H9 (cell line): ENCODE data around the gene CDX2. TPM values are rescaled to one million over a fixed set of nuclear protein-coding genes. Genes with fewer than 3 reads are reported as not detected.

Source experiments
- DNase-seq: peaks from one replicate; pipeline ENCODE4 v3.0.0-alpha.2; 2017
- H2AFZ ChIP-seq: one replicate; pipeline ENCODE4 v1.6.1; 2013; ENCODE audit warnings: mild to moderate bottlenecking, low read length, control low read depth, moderate library complexity
- H2AK5ac ChIP-seq: 2 replicates; pipeline ENCODE4 v1.6.1; 2013; ENCODE audit warnings: low read length, control low read depth, mixed read lengths; ENCODE audit not compliant: insufficient read length
- H2BK120ac ChIP-seq: one replicate; pipeline ENCODE4 v1.6.1; 2013; ENCODE audit warnings: low read depth, mild to moderate bottlenecking, low read length, control low read depth, inconsistent platforms; ENCODE audit not compliant: poor library complexity, severe bottlenecking
- H2BK12ac ChIP-seq: 2 replicates; pipeline ENCODE4 v1.6.1; 2013; ENCODE audit warnings: low read length, control low read depth, mixed read lengths, low read depth; ENCODE audit not compliant: insufficient read length
- H2BK15ac ChIP-seq: 2 replicates; pipeline ENCODE4 v1.6.1; 2013; ENCODE audit warnings: low read depth, low read length, control low read depth
- H2BK20ac ChIP-seq: one replicate; pipeline ENCODE4 v1.6.1; 2013; ENCODE audit warnings: low read depth, mild to moderate bottlenecking, low read length, control low read depth, inconsistent platforms; ENCODE audit not compliant: poor library complexity, severe bottlenecking
- H2BK5ac ChIP-seq: 2 replicates; pipeline ENCODE4 v1.6.1; 2013; ENCODE audit warnings: low read length, control low read depth, mixed read lengths; ENCODE audit not compliant: insufficient read length
- H3K14ac ChIP-seq: 2 replicates; pipeline ENCODE4 v1.6.1; 2013; ENCODE audit warnings: low read length, control low read depth; ENCODE audit not compliant: insufficient read depth
- H3K18ac ChIP-seq: 2 replicates; pipeline ENCODE4 v1.6.1; 2013; ENCODE audit warnings: low read depth, mild to moderate bottlenecking, mixed read lengths, low read length, control low read depth; ENCODE audit not compliant: insufficient read length
- H3K23ac ChIP-seq: 2 replicates; pipeline ENCODE4 v1.6.1; 2013; ENCODE audit warnings: low read length, control low read depth, mixed read lengths, low read depth; ENCODE audit not compliant: insufficient read length
- H3K23me2 ChIP-seq: 2 replicates; pipeline ENCODE4 v1.6.1; 2013; ENCODE audit warnings: low read depth, mild to moderate bottlenecking, mixed read lengths, low read length, control low read depth; ENCODE audit not compliant: insufficient read length, poor library complexity, severe bottlenecking
- H3K27ac ChIP-seq: 2 replicates; pipeline ENCODE4 v1.5.1; 2013; ENCODE audit warnings: low read length, control low read depth, mixed read lengths, low read depth; ENCODE audit not compliant: insufficient read length
- H3K27me3 ChIP-seq: 2 replicates; pipeline ENCODE4 v1.6.1; 2013; ENCODE audit warnings: low read length, control low read depth, inconsistent platforms; ENCODE audit not compliant: insufficient read depth
- H3K4ac ChIP-seq: 2 replicates; pipeline ENCODE4 v1.6.1; 2013; ENCODE audit warnings: low read depth, mild to moderate bottlenecking, control low read depth, inconsistent platforms, low read length, moderate library complexity
- H3K4me1 ChIP-seq: 2 replicates; pipeline ENCODE4 v1.6.1; 2013; ENCODE audit warnings: low read length, control low read depth, inconsistent platforms; ENCODE audit not compliant: insufficient read depth
- H3K4me2 ChIP-seq: 2 replicates; pipeline ENCODE4 v1.6.1; 2013; ENCODE audit warnings: low read length, control low read depth, mixed read lengths; ENCODE audit not compliant: insufficient read length, insufficient read depth
- H3K56ac ChIP-seq: 2 replicates; pipeline ENCODE4 v1.6.1; 2013; ENCODE audit warnings: low read depth, mild to moderate bottlenecking, mixed read lengths, low read length, control low read depth; ENCODE audit not compliant: insufficient read length
- H3K79me1 ChIP-seq: 2 replicates; pipeline ENCODE4 v1.6.1; 2013; ENCODE audit warnings: low read depth, mild to moderate bottlenecking, moderate library complexity, low read length, control low read depth, inconsistent platforms; ENCODE audit not compliant: insufficient read depth, poor library complexity, severe bottlenecking
- H3K79me2 ChIP-seq: 2 replicates; pipeline ENCODE4 v1.6.1; 2013; ENCODE audit warnings: low read length, control low read depth, inconsistent platforms; ENCODE audit not compliant: insufficient read depth
- H3K9ac ChIP-seq: 2 replicates; pipeline ENCODE4 v1.6.1; 2013; ENCODE audit warnings: low read length, control low read depth, mixed read lengths; ENCODE audit not compliant: insufficient read length; ENCODE audit errors: extremely low read depth
- H3K9me3 ChIP-seq: one replicate; pipeline ENCODE4 v1.6.1; 2013; ENCODE audit warnings: low read depth, low read length, inconsistent platforms; ENCODE audit not compliant: control insufficient read depth
- H3T11ph ChIP-seq: one replicate; pipeline ENCODE4 v1.6.1; 2013; ENCODE audit warnings: mild to moderate bottlenecking, low read length, control low read depth, inconsistent platforms
- H4K20me1 ChIP-seq: one replicate; pipeline ENCODE4 v1.6.1; 2013; ENCODE audit not compliant: control insufficient read depth, insufficient read length, insufficient read depth
- H4K5ac ChIP-seq: 2 replicates; pipeline ENCODE4 v1.6.1; 2013; ENCODE audit warnings: low read depth, mild to moderate bottlenecking, mixed read lengths, low read length, control low read depth; ENCODE audit not compliant: insufficient read length
- H4K8ac ChIP-seq: replicated peaks from 2 replicates; pipeline ENCODE4 v1.6.1; 2013; ENCODE audit warnings: low read length, control low read depth, mixed read lengths, low read depth; ENCODE audit not compliant: insufficient read length
- H4K91ac ChIP-seq: 2 replicates; pipeline ENCODE4 v1.6.1; 2013; ENCODE audit warnings: low read depth, mild to moderate bottlenecking, moderate library complexity, mixed read lengths, low read length, control low read depth; ENCODE audit not compliant: insufficient read length
- H3K27ac Mint-ChIP-seq, 3 experiments: 2 replicates in 2 of 3; 3 replicates in 1 of 3; pipeline ENCODE4 v1.8.0; 2020 to 2021; ENCODE audit warnings: mixed read lengths in 3 of 3, mild to moderate bottlenecking in 1 of 3, moderate library complexity in 1 of 3
- H3K27me3 Mint-ChIP-seq: 2 replicates; pipeline ENCODE4 v1.8.0; 2021; ENCODE audit warnings: low read depth, mild to moderate bottlenecking, moderate library complexity, mixed read lengths
- H3K36me3 Mint-ChIP-seq, 3 experiments: 2 replicates in 2 of 3; 3 replicates in 1 of 3; pipeline ENCODE4 v1.8.0; 2020 to 2021; ENCODE audit warnings: low read depth in 3 of 3, mixed read lengths in 3 of 3; ENCODE audit not compliant: insufficient read depth in 1 of 3
- H3K4me1 Mint-ChIP-seq, 2 experiments: 2 replicates each; pipeline ENCODE4 v1.8.0; 2020; ENCODE audit warnings: mixed read lengths in 2 of 2
- H3K4me3 Mint-ChIP-seq, 2 experiments: 2 replicates in 1 of 2; 3 replicates in 1 of 2; pipeline ENCODE4 v1.8.0; 2020 to 2021; ENCODE audit warnings: mild to moderate bottlenecking in 2 of 2, mixed read lengths in 2 of 2, moderate library complexity in 1 of 2
- H3K9me3 Mint-ChIP-seq, 2 experiments: 2 replicates in 1 of 2; 3 replicates in 1 of 2; pipeline ENCODE4 v1.8.0; 2020; ENCODE audit warnings: mild to moderate bottlenecking in 2 of 2, mixed read lengths in 2 of 2, moderate library complexity in 1 of 2
- WGBS: extraction: QIAGEN DNeasy Blood & Tissue Kit; methylation state at CpG from one replicate; pipeline ENCODE4 v1.1.7; 2013; ENCODE audit warnings: missing lambda C conversion rate, low lambda C conversion rate, mixed read lengths; ENCODE audit not compliant: insufficient read length; ENCODE audit errors: extremely low coverage; 5-methylcytosine and 5-hydroxymethylcytosine counted together
- total RNA-seq: library from RNA; stranded (reverse); gene quantifications from 2 replicates; pipeline ENCODE4 v1.2.1, GENCODE V29; 2021
- TF ChIP-seq, protein P1 (sequence below): fragments of 200-600 bp; sonication (generic); conservative IDR thresholded peaks from 3 replicates; pipeline ENCODE4 v1.8.0; 2021; ENCODE audit warnings: antibody characterized with exemption, mild to moderate bottlenecking

CDX2 gene
- total RNA-seq, 1 experiment from 2014 or later = not detected

DNA sequence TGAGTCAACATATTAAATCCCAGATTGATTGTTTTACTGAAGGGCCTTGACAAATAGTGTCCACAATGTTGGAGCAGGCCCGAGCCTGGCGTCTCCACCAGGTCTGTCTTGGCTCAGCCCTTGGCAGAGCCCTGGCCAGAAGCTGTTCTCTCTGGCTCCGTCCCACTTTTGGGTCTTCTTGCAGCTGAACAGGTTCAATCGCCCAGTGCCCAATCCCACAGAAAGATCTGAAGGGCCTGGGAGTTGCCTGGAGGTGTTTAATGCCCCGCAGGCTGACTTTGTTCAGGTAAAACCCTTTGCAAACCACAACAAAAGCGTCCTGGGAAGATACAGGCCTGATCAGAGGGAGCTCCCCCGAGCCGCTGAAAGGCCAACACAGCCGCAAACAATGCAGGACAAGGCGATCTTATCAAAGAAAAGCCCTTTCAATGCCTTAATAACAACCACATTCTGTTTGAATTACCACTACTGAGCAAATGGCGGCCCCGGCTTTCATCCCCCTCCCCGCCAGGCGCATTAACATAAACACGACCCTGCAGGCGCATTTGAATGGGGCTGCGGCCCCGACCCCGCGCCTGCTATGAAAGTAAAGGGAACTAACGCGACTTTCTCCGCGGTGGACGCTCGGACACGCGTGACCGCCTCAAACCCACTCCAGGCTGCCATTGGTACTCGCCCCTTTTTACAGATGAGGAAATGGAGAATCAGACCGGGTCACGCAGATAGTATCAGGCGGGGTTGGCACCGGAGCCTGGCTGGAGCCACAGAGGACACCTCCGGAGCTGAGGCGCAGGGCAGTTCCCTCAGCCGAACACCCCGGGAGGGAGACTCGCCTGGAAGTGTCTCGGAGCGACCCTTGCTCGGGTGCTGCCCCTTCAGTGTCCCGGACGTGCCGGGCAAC lies 3.1 kb downstream of the CDX2 start:
- H2AFZ ChIP-seq = no peak overlapping the region
- H3K18ac ChIP-seq = no peak overlapping the region
- H4K5ac ChIP-seq = no peak overlapping the region
- H4K20me1 ChIP-seq = peaks cover 4% of the 10 kb centered on the region
- H3T11ph ChIP-seq = no peak overlapping the region
- no peak overlapping the region for H3K14ac ChIP-seq
- H2BK12ac ChIP-seq = no peak overlapping the region
- peaks cover 2 to 15% of the 10 kb centered on the region in 2 experiments for H3K9me3 Mint-ChIP-seq
- no peak overlapping the region for H3K56ac ChIP-seq
- no peaks in the 10 kb centered on the region for H3K9me3 ChIP-seq
- H3K79me2 ChIP-seq = no peaks in the 10 kb centered on the region
- H3K23me2 ChIP-seq = no peaks in the 10 kb centered on the region
- H2BK15ac ChIP-seq = no peak overlapping the region
- H4K8ac ChIP-seq = no peak overlapping the region
- H3K27ac ChIP-seq = no peak overlapping the region
- H3K27ac Mint-ChIP-seq = no peak overlapping the region
- H2BK20ac ChIP-seq = no peak overlapping the region
- peak; percentile 91 for DNase-seq
- H3K4ac ChIP-seq = no peak overlapping the region
- peaks cover 39 to 55% of the 10 kb centered on the region in 2 experiments for H3K4me1 Mint-ChIP-seq
- WGBS = no CpG with 5 or more reads among the region's 45 CpGs
- peaks cover 100% of the 10 kb centered on the region for H3K27me3 Mint-ChIP-seq
- H3K23ac ChIP-seq = no peak overlapping the region
- no peak overlapping the region for H2BK5ac ChIP-seq
- TF ChIP-seq, protein P1, sequence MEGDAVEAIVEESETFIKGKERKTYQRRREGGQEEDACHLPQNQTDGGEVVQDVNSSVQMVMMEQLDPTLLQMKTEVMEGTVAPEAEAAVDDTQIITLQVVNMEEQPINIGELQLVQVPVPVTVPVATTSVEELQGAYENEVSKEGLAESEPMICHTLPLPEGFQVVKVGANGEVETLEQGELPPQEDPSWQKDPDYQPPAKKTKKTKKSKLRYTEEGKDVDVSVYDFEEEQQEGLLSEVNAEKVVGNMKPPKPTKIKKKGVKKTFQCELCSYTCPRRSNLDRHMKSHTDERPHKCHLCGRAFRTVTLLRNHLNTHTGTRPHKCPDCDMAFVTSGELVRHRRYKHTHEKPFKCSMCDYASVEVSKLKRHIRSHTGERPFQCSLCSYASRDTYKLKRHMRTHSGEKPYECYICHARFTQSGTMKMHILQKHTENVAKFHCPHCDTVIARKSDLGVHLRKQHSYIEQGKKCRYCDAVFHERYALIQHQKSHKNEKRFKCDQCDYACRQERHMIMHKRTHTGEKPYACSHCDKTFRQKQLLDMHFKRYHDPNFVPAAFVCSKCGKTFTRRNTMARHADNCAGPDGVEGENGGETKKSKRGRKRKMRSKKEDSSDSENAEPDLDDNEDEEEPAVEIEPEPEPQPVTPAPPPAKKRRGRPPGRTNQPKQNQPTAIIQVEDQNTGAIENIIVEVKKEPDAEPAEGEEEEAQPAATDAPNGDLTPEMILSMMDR = no peak
- H3K79me1 ChIP-seq = no peaks in the 10 kb centered on the region
- H3K4me3 Mint-ChIP-seq = peak overlapping the region in 1 of 2 experiments; percentile 67; a peak in 3 of 5 replicates
- H2AK5ac ChIP-seq = no peak overlapping the region
- no peak overlapping the region for H4K91ac ChIP-seq
- H3K27me3 ChIP-seq = peaks cover 96% of the 10 kb centered on the region
- H3K36me3 Mint-ChIP-seq = no peaks in the 10 kb centered on the region
- peaks cover 9% of the 10 kb centered on the region for H3K4me1 ChIP-seq
- no peak overlapping the region for H3K9ac ChIP-seq
- H3K4me2 ChIP-seq = peak overlapping the region; percentile 16
- no peak overlapping the region for H2BK120ac ChIP-seq
